SHP77 treated with DMSO at 0.1 percent for 48 hours (cell line): ENCODE results near the gene SOX5.
A peak's percentile ranks its signal among the peaks of the same experiment; 100 is the strongest.
"Not testable (repeated sequence)": the region's sequence is repeated elsewhere in the genome, so short reads cannot be mapped to it uniquely, and the experiment has no call there.

Experiments used
- DNase-seq: peaks from one replicate; lab custom pipeline; 2025; lab: John Stamatoyannopoulos, UW

The SOX5 gene

GRCh38 chr12:23831739-23832138 lies 117.7 kb downstream of the SOX5 start:
- no peak for DNase-seq

GRCh38 chr12:23830210-23830609 lies 119.3 kb downstream of the SOX5 start:
- no peak for DNase-seq

GRCh38 chr12:23827353-23827752 lies 122.1 kb downstream of the SOX5 start:
- no peak for DNase-seq

- not testable (repeated sequence) for DNase-seq
These were observed 124.3 kb downstream of the SOX5 start for GRCh38 chr12:23825124-23825523.

DNA sequence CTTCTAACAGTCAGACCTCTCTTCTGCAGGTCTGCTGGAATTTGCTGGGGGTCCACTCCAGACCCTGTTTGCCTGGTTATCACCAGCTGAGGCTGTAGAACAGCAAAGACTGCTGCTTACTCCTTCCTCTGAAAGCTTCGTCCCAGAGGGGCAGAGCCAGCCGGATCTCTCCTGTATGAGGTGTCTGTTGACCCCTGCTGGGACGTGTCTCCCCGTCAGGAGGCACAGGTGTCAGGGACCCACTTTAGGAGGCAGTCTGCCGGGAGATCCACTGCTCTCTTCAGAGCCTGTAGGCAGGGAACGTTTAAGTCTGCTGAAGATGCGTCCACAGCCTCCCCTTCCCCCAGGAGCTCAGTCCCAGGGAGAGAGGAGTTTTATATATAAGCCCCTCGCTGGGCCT lies 125.1 kb downstream of the SOX5 start:
- DNase-seq: no peak

DNA sequence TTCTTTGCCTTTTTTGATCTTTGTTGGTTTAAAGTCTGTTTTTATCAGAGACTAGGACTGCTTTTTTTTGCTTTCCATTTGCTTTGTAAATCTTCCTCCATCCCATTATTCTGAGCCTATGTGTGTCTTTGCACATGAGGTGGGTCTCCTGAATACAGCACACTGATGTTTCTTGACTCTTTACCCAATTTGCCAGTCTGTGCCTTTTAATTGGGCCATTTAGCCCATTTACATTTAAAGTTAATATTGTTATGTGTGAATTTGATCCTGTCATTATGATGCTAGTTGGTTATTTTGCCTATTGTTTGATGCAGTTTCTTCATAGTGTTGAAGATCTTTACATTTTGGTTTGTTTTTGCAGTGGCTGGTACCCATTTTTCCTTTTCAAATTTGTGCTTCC lies 126.6 kb downstream of the SOX5 start:
- not testable (repeated sequence) for DNase-seq

- DNase-seq: no peak
These were observed 132.1 kb downstream of the SOX5 start for GRCh38 chr12:23817345-23817744.

DNA sequence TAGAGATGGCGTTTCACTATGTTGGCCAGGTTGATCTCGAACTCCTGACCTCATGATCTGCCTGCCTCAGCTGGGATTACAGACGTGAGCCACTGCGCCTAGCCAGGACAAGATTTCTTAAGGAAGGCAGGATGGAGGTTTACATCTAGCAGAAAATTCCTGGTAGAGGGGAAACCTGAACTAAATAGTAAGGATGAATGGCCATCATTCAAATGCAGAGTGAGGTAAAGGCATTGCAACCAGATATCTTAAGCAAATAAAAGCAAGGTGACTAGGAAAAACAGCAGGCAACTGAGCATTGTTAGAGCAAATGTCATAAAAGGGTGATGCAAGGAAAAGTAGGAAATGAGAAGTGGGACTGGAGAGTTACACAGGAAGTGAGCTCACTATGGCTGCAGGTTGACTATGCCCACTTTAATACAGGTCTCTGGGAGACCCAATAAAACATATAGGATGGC lies 133.0 kb downstream of the SOX5 start:
- no peak for DNase-seq

DNA sequence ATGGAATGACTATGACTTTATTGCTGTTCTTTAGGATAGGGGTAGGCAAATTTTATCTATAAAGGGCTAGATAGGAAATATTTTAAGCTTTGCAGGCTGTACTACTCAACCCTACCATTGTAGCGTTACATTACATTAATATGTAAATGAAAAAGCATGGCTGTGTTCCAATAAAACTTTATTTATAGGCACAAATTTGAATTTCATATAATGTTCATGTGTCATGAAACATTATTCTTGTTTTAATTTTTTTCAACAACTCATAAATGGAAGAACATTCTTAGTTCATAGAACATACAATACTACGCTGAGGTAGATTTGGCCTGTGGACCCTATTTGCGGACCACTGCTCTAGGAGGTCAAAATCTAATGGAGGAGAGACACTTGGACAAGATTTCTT lies 133.7 kb downstream of the SOX5 start:
- DNase-seq: no peak

- DNase-seq: no peak
These were observed 136.3 kb downstream of the SOX5 start for GRCh38 chr12:23813206-23813605.

DNA sequence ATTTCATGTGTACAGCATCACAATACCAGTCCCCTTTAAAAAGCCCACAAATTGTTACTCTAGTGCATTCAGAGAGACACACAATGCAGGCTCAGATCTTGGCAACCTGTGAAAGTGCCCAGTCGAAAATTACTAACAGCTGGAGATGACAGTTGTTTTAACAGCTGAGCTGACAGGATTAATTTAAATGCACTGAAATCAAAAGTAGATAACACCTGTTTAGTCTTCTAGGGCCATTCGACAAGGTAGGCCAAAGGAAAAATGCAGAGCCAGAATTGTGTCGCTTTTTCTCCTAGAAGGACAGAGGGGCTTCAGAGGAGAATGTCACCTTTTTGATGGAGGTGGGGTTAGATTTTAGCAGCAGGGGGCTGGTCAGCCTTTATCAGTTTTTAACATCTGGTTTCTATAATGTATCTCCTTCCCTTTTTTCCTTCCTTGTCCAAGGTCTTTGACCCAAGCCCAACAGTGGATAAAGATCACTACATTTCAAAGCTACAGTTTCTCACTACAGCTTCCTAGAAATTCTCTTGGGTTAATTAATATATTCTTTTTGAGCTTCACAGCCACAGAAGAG lies 139.1 kb downstream of the SOX5 start:
- DNase-seq: peak; percentile 4

DNA sequence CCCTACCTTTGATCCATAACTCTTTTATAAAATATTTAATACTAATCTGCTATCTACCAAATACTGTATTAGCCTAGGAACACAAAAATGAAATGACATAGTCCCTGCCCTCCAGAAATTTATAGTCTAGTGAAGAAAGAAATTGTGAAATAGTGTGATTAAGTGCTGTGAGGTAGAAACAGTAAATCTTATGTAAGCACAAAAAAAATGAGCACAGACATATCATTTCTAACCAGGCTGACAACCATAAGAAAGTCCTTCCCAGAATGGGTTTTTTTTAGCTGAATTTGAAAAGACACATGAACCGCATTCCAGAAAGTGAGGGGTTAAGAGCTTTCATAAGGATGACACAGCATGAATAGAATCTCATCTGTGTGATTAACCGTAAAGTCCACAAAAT lies 145.9 kb downstream of the SOX5 start:
- DNase-seq: no peak

DNA sequence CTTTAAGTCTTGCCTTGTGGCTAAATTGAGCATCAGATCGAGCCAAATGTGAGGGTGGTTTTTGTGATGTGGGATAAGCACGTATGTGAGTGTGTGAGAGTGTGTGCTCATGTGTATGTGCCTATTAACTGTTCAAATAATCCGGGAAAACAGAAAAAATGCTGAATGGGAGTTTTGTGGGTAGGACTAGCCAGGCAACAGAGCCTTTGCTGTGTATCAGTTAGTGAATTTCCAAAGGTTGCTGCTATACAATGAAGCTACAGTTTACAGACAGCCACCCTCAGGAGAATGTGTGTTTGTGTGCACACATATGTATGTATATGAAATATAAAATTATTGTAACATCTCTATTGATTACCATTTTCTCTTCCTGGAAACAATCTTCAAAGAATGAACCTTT lies 154.0 kb downstream of the SOX5 start:
- no peak for DNase-seq

- no peak for DNase-seq
These were observed 168.4 kb downstream of the SOX5 start for GRCh38 chr12:23781118-23781517.

GRCh38 chr12:23775208-23775607 lies 174.3 kb downstream of the SOX5 start:
- no peak for DNase-seq

DNA sequence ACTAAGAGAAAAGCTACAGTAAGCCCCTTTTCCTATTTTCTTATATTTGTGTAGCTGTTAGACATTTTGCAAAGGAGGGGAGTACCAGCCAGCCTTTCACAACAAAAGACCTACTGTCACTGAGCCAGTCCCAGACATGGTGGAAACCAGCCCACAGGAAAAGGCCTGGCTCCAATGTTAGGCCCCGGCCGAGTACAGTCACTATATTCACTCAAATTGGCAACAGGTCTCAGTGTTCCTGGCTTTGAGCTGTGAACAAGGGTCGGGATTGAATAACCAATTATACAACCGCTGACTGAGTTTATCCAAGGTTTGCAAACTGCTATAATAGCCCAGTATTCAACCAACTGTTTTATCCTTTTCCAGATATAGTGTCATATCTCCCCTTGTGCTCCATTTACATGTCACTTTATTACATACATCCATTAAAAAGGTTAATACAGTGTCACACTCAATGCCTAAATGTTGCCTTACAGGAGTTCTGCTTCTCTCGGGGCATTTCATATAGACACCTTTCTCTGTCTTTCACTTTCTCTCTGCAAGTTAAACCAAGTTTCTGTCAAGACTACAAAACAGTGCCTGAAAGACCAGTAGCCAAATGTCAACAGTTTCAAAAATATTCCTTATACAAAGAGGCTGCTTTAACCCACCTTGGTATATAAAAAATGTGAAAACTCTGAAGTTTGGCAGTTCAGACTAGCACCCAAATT lies 178.1 kb downstream of the SOX5 start:
- no peak for DNase-seq

GRCh38 chr12:23770202-23770938 lies 179.1 kb downstream of the SOX5 start:
- DNase-seq: no peak

- DNase-seq: no peak
These were observed 181.6 kb downstream of the SOX5 start for GRCh38 chr12:23767834-23768233.

GRCh38 chr12:23763724-23764123 lies 185.7 kb downstream of the SOX5 start:
- DNase-seq: no peak

DNA sequence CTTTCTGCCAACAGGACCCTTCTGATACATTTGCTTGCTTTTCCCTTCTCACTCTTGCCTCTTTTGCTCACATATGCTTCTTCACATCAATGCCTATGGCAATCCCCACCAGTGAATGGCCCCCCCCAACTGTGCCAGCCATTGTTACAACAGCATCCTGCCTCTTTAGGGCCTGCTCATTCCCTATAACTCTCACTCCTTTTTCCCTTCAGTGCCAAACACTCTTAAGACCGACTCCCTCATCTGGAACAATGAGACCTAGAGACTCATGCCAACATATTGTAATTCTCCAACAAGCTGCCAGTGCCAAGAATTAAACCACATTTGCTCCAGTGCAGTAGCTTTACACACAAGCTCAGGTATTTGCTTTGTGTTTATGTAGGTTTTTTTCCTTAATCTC lies 189.0 kb downstream of the SOX5 start:
- no peak for DNase-seq

- no peak for DNase-seq
These were observed 190.9 kb downstream of the SOX5 start for GRCh38 chr12:23758608-23759007.

DNA sequence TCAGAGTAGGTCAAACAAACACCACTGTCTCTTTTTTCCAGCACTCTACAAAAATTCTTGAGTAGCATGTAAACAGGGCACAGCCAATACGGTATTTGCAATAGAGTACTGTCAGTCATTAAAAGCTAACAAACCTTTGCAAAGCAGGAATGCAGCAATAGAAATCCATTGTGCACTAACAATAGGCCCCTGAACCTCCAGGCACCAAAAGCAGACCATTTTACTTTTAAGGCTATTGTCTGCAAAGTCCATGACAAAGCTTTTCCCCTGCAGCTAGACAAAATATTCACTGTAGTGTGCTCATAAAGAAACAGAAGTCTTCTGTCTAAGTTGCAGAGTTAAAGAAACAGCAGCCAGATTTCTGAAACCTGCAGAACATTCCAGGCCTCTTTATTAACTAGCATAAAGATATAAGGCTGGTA lies 191.9 kb downstream of the SOX5 start:
- DNase-seq: no peak

- DNase-seq: no peak
These were observed 193.1 kb downstream of the SOX5 start for GRCh38 chr12:23756416-23756815.
